WTC11 (cell line): ENCODE data around the gene CDSN.

Source experiments
- ATF1 ChIP-seq: sonication (generic); formaldehyde crosslinking; IDR thresholded peaks from 2 replicates; pipeline ENCODE4 v1.8.1; 2023; ENCODE audit warnings: mild to moderate bottlenecking, moderate library complexity, missing genetic modification reagents
- CTCF ChIP-seq: fragments of 200-600 bp; IDR thresholded peaks from 2 replicates; pipeline ENCODE4 v1.8.0; 2022; ENCODE audit warnings: antibody characterized with exemption
- FOXP1 ChIP-seq: sonication (generic); formaldehyde crosslinking; IDR thresholded peaks from 2 replicates; pipeline ENCODE4 v1.8.0; 2022; ENCODE audit warnings: missing genetic modification reagents, mild to moderate bottlenecking, moderate library complexity, borderline replicate concordance
- MAX ChIP-seq: sonication (generic); formaldehyde crosslinking; IDR thresholded peaks from 2 replicates; pipeline ENCODE4 v1.8.0; 2022; ENCODE audit warnings: mild to moderate bottlenecking, missing genetic modification reagents
- NFYB ChIP-seq: sonication (generic); formaldehyde crosslinking; conservative IDR thresholded peaks from 2 replicates; pipeline ENCODE4 v1.8.0; 2022; ENCODE audit warnings: low read depth, missing genetic modification reagents
- NR1H2 ChIP-seq: sonication (generic); formaldehyde crosslinking; IDR thresholded peaks from 2 replicates; pipeline ENCODE4 v1.9.0; 2021; ENCODE audit warnings: mild to moderate bottlenecking, moderate library complexity, missing genetic modification reagents
- NR3C1 ChIP-seq: sonication (generic); formaldehyde crosslinking; conservative IDR thresholded peaks from 2 replicates; pipeline ENCODE4 v1.8.1; 2023; ENCODE audit warnings: low read depth, mild to moderate bottlenecking, missing genetic modification reagents
- TCF7 ChIP-seq: sonication (generic); formaldehyde crosslinking; IDR thresholded peaks from 2 replicates; pipeline ENCODE4 v1.8.0; 2022; ENCODE audit warnings: mild to moderate bottlenecking, low read depth, missing genetic modification reagents, moderate library complexity
- USF2 ChIP-seq: sonication (generic); formaldehyde crosslinking; IDR thresholded peaks from 2 replicates; pipeline ENCODE4 v1.8.1; 2023; ENCODE audit warnings: mild to moderate bottlenecking, missing genetic modification reagents, moderate library complexity
- ZNF263 ChIP-seq: sonication (generic); formaldehyde crosslinking; IDR thresholded peaks from 2 replicates; pipeline ENCODE4 v1.8.1; 2022; ENCODE audit warnings: low read depth, mild to moderate bottlenecking, moderate library complexity, missing genetic modification reagents
- TF ChIP-seq, protein P1 (sequence below): sonication (generic); formaldehyde crosslinking; conservative IDR thresholded peaks from 2 replicates; pipeline ENCODE4 v1.8.1; 2023; ENCODE audit warnings: mild to moderate bottlenecking, low read depth, missing genetic modification reagents, moderate library complexity
- TF ChIP-seq, protein P2 (sequence below): sonication (generic); formaldehyde crosslinking; IDR thresholded peaks from 2 replicates; pipeline ENCODE4 v1.8.1; 2023; ENCODE audit warnings: mild to moderate bottlenecking, moderate library complexity, missing genetic modification reagents

DNA sequence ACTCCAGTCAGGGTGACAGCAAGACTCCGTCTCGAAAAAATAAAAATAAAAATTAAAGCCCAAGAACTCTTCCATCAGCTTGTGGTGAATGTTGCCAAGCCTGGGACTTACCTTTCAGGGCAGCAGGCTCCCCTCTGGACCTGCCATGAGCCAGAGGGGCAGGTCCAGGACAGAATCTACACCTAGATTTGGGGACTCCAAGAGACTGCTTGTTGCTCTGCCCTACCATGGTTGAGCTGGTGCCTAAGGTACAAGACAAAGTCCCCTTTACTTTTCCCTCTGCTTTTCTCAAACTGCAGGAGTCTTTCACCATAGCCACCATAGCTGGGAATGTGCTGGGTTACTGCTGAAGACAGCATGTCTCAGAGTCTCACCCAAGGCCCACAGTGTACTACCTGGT is 17.1 kb downstream of the CDSN start:
- TF ChIP-seq, protein P1, sequence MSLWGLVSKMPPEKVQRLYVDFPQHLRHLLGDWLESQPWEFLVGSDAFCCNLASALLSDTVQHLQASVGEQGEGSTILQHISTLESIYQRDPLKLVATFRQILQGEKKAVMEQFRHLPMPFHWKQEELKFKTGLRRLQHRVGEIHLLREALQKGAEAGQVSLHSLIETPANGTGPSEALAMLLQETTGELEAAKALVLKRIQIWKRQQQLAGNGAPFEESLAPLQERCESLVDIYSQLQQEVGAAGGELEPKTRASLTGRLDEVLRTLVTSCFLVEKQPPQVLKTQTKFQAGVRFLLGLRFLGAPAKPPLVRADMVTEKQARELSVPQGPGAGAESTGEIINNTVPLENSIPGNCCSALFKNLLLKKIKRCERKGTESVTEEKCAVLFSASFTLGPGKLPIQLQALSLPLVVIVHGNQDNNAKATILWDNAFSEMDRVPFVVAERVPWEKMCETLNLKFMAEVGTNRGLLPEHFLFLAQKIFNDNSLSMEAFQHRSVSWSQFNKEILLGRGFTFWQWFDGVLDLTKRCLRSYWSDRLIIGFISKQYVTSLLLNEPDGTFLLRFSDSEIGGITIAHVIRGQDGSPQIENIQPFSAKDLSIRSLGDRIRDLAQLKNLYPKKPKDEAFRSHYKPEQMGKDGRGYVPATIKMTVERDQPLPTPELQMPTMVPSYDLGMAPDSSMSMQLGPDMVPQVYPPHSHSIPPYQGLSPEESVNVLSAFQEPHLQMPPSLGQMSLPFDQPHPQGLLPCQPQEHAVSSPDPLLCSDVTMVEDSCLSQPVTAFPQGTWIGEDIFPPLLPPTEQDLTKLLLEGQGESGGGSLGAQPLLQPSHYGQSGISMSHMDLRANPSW: no peak
- TF ChIP-seq NR3C1 (CRISPR knock-in tag): no peak
- no peak for TF ChIP-seq USF2 (CRISPR knock-in tag)
- TF ChIP-seq MAX (CRISPR knock-in tag): no peak
- no peak for TF ChIP-seq NFYB (CRISPR knock-in tag)
- TF ChIP-seq FOXP1: no peak
- TF ChIP-seq TCF7 (CRISPR knock-in tag): no peak
- no peak for TF ChIP-seq CTCF
- no peak for TF ChIP-seq NR1H2 (CRISPR knock-in tag)
- TF ChIP-seq, protein P2, sequence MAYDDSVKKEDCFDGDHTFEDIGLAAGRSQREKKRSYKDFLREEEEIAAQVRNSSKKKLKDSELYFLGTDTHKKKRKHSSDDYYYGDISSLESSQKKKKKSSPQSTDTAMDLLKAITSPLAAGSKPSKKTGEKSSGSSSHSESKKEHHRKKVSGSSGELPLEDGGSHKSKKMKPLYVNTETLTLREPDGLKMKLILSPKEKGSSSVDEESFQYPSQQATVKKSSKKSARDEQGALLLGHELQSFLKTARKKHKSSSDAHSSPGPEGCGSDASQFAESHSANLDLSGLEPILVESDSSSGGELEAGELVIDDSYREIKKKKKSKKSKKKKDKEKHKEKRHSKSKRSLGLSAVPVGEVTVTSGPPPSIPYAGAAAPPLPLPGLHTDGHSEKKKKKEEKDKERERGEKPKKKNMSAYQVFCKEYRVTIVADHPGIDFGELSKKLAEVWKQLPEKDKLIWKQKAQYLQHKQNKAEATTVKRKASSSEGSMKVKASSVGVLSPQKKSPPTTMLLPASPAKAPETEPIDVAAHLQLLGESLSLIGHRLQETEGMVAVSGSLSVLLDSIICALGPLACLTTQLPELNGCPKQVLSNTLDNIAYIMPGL (CRISPR knock-in tag): no peak
- no peak for TF ChIP-seq ZNF263 (CRISPR knock-in tag)
- TF ChIP-seq ATF1 (CRISPR knock-in tag): no peak
